GM23248 (cell line): ENCODE data around the gene EIF5A. TPM values are rescaled to one million over a fixed set of nuclear protein-coding genes. Genes with fewer than 3 reads are reported as not detected.
"Not testable (repeated sequence)": the region's sequence is repeated elsewhere in the genome, so short reads cannot be mapped to it uniquely, and the experiment has no call there.

Experiments
- DNase-seq: peaks from one replicate; pipeline ENCODE4 v3.0.0-alpha.2; 2015
- H2AFZ ChIP-seq: fragments of 200-600 bp; sonication (generic); 2 replicates; pipeline ENCODE4 v1.6.1; 2016; ENCODE audit warnings: antibody characterized with exemption
- H3F3A ChIP-seq: fragments of 200-600 bp; sonication (generic); 2 replicates; pipeline ENCODE4 v1.6.1; 2016; ENCODE audit warnings: mild to moderate bottlenecking, antibody characterized with exemption, mixed run types; ENCODE audit not compliant: insufficient read depth
- H3K27ac ChIP-seq: fragments of 200-600 bp; sonication (generic); 2 replicates; pipeline ENCODE4 v1.5.1; 2016; ENCODE audit warnings: mild to moderate bottlenecking
- H3K27me3 ChIP-seq: fragments of 200-600 bp; sonication (generic); replicated peaks from 2 replicates; pipeline ENCODE4 v1.6.1; 2016; ENCODE audit warnings: mild to moderate bottlenecking; ENCODE audit not compliant: insufficient read depth
- H3K36me3 ChIP-seq: fragments of 200-600 bp; sonication (generic); 2 replicates; pipeline ENCODE4 v1.6.1; 2016; ENCODE audit warnings: low read depth, mild to moderate bottlenecking
- H3K4me1 ChIP-seq: fragments of 200-600 bp; sonication (generic); 2 replicates; pipeline ENCODE4 v1.6.1; 2016; ENCODE audit warnings: mild to moderate bottlenecking; ENCODE audit not compliant: insufficient read depth
- H3K4me2 ChIP-seq: fragments of 200-600 bp; sonication (generic); one replicate; pipeline ENCODE4 v1.6.1; 2016; ENCODE audit warnings: mild to moderate bottlenecking; ENCODE audit not compliant: unreplicated experiment
- H3K4me3 ChIP-seq: fragments of 200-600 bp; sonication (generic); 2 replicates; pipeline ENCODE4 v1.5.1; 2016; ENCODE audit warnings: mild to moderate bottlenecking
- H3K79me2 ChIP-seq: fragments of 200-600 bp; sonication (generic); 2 replicates; pipeline ENCODE4 v1.6.1; 2016; ENCODE audit warnings: mild to moderate bottlenecking; ENCODE audit not compliant: insufficient read depth
- H3K9ac ChIP-seq: fragments of 200-600 bp; sonication (generic); 2 replicates; pipeline ENCODE4 v1.6.1; 2016; ENCODE audit warnings: mild to moderate bottlenecking
- H3K9me2 ChIP-seq: fragments of 200-600 bp; sonication (generic); 2 replicates; pipeline ENCODE4 v1.6.1; 2016; ENCODE audit warnings: mixed run types, mild to moderate bottlenecking, moderate library complexity; ENCODE audit not compliant: insufficient read depth
- H3K9me3 ChIP-seq: fragments of 200-600 bp; sonication (generic); one replicate; pipeline ENCODE4 v1.6.1; 2017; ENCODE audit warnings: low read depth
- H4K20me1 ChIP-seq: fragments of 200-600 bp; sonication (generic); 2 replicates; pipeline ENCODE4 v1.6.0; 2016; ENCODE audit not compliant: insufficient read depth
- EZH2 ChIP-seq: fragments of 200-600 bp; sonication (generic); IDR thresholded peaks from 2 replicates; pipeline ENCODE4 v1.6.1; 2018; ENCODE audit warnings: antibody characterized with exemption, mild to moderate bottlenecking; ENCODE audit not compliant: insufficient read depth, poor library complexity, severe bottlenecking
- EZH2phosphoT487 ChIP-seq: fragments of 200-600 bp; sonication (generic); IDR thresholded peaks from 2 replicates; pipeline ENCODE4 v1.6.1; 2018; ENCODE audit warnings: antibody characterized with exemption, moderate library complexity, mild to moderate bottlenecking, low read depth; ENCODE audit not compliant: insufficient read depth
- WGBS, 2 experiments: methylation state at CpG; one replicate each; pipeline ENCODE4 v1.1.6; 2015 to 2017; ENCODE audit warnings: low lambda C conversion rate in 2 of 2, low coverage in 1 of 2; ENCODE audit errors: missing lambda C conversion rate in 2 of 2; 5-methylcytosine and 5-hydroxymethylcytosine counted together
- in situ Hi-C: fragments of 300-500 bp; cut with MboI; formaldehyde crosslinking; loops from 2 replicates; pipeline ENCODE4 v1.15.0; 2020
- polyA plus RNA-seq: library from polyadenylated mRNA; unstranded; fragments of >200 nt; fragmentation: Nextera tagmentation; extraction: Ambion mirVana; gene quantifications from 2 replicates; pipeline ENCODE4 v1.2.1, GENCODE V29; 2016
- total RNA-seq: library from RNA; depleted of rRNA; stranded (reverse); fragments of >200 nt; shearing (Covaris generic); gene quantifications from 2 replicates; pipeline ENCODE4 v1.2.3, GENCODE V29; 2014

Gene EIF5A
- total and polyA plus RNA-seq, 2 experiments from 2014 or later = 869 to 998 TPM

- 0 to 2% methylated on average over 23 to 33 of the region's 34 CpGs for WGBS, 2 experiments
Observed at GRCh38 chr17:7329997-7330637, 22.7 kb downstream of the EIF5A start.

GRCh38 chr17:7330638-7331015 is 23.2 kb downstream of the EIF5A start:
- Histone ChIP-seq H3K9me3 (no peaks in the 10 kb centered on the region), H3K4me3 (peak overlapping the region; percentile 83), H3K27ac (no peak overlapping the region), H3K36me3 (no peaks in the 10 kb centered on the region), H3K27me3 (no peaks in the 10 kb centered on the region), H2AFZ (peak overlapping the region; percentile 87), H3K79me2 (peaks cover 21% of the 10 kb centered on the region), H4K20me1 (no peaks in the 10 kb centered on the region), H3K4me2 (peak overlapping the region; percentile 88), H3K9ac (peak overlapping the region; percentile 10; the same call in 1 of the 2 replicates), H3K4me1 (peaks cover 7% of the 10 kb centered on the region; the same call in 1 of the 2 replicates), H3K9me2 (no peaks in the 10 kb centered on the region), H3F3A (no peaks in the 10 kb centered on the region)
- TF ChIP-seq EZH2phosphoT487 = no peak
- DNase-seq = no peak
- WGBS, 2 experiments = 36 to 39% methylated on average over 13 of the region's 13 CpGs
- in situ Hi-C loops = no loop called here

More at GRCh38 chr17:7329997-7330637, 22.7 kb downstream of the EIF5A start:
- no peaks in the 10 kb centered on the region for H3K36me3 ChIP-seq
- H3K4me2 ChIP-seq = peak overlapping the region; percentile 88
- no peaks in the 10 kb centered on the region for H3F3A ChIP-seq
- in situ Hi-C loops = no loop called here
- H3K9me3 ChIP-seq = no peaks in the 10 kb centered on the region
- H3K79me2 ChIP-seq = peaks cover 21% of the 10 kb centered on the region
- peak overlapping the region; percentile 83 for H3K4me3 ChIP-seq
- H4K20me1 ChIP-seq = no peaks in the 10 kb centered on the region
- no peaks in the 10 kb centered on the region for H3K27me3 ChIP-seq
- peak overlapping the region; percentile 80 for H3K9ac ChIP-seq
- no peaks in the 10 kb centered on the region for H3K9me2 ChIP-seq
- TF ChIP-seq EZH2 = no peak
- no peak for TF ChIP-seq EZH2phosphoT487
- H3K4me1 ChIP-seq = peaks cover 7% of the 10 kb centered on the region; the same call in 1 of the 2 replicates
- DNase-seq = peak; percentile 88
- H2AFZ ChIP-seq = peak overlapping the region; percentile 87
- peak overlapping the region; percentile 60 for H3K27ac ChIP-seq

- no peaks in the 10 kb centered on the region for H3F3A ChIP-seq
- H3K36me3 ChIP-seq = no peaks in the 10 kb centered on the region
- H3K27ac ChIP-seq = no peak overlapping the region
- H3K9me3 ChIP-seq = no peaks in the 10 kb centered on the region
- H4K20me1 ChIP-seq = no peaks in the 10 kb centered on the region
- H3K9ac ChIP-seq = no peak overlapping the region
- no peaks in the 10 kb centered on the region for H3K27me3 ChIP-seq
- H2AFZ ChIP-seq = no peak overlapping the region
- no peak overlapping the region for H3K4me2 ChIP-seq
- TF ChIP-seq EZH2 = no peak
- TF ChIP-seq EZH2phosphoT487 = no peak
- in situ Hi-C loops = no loop called here
- no peak for DNase-seq
- no peak overlapping the region for H3K4me3 ChIP-seq
- H3K79me2 ChIP-seq = peaks cover 18% of the 10 kb centered on the region
- H3K4me1 ChIP-seq = peaks cover 7% of the 10 kb centered on the region; the same call in 1 of the 2 replicates
- 57 to 60% methylated on average over 7 of the region's 7 CpGs for WGBS, 2 experiments
- no peaks in the 10 kb centered on the region for H3K9me2 ChIP-seq
Observed at GRCh38 chr17:7332111-7332510, 24.7 kb downstream of the EIF5A start.

GRCh38 chr17:7332600-7333069 is 25.2 kb downstream of the EIF5A start:
- H3K9me3 ChIP-seq, in situ Hi-C loops, H3K27me3 ChIP-seq: not testable (repeated sequence)

More at GRCh38 chr17:7332600-7333069, 25.2 kb downstream of the EIF5A start:
- not testable (repeated sequence) for H3F3A ChIP-seq, H3K36me3 ChIP-seq, H3K27ac ChIP-seq, H4K20me1 ChIP-seq, H3K4me3 ChIP-seq, H3K4me2 ChIP-seq, H3K4me1 ChIP-seq, H2AFZ ChIP-seq, H3K9ac ChIP-seq, DNase-seq, H3K9me2 ChIP-seq
- 31 to 35% methylated on average over 14 of the region's 14 CpGs for whole genome bisulfite sequencing, 2 experiments
- peaks cover 13% of the 10 kb centered on the region for H3K79me2 ChIP-seq
